Cardiac muscle cell (in vitro differentiated cells and primary cell): ENCODE results near the gene CSNK1E. TPM values are rescaled to one million over a fixed set of nuclear protein-coding genes. Genes with fewer than 3 reads are reported as not detected.

ENCODE experiments used
- DNase-seq, 2 donors: peaks; one replicate each; pipeline versions ENCODE4 v3.0.0 to v3.0.0-alpha.2; 2010 to 2017; ENCODE audit warnings: low read depth in 1 of 2, low spot score in 1 of 2
- H3K27ac ChIP-seq: fragments of 200-600 bp; sonication (generic); 2 replicates; pipeline ENCODE4 v1.5.1; 2016
- H3K27me3 ChIP-seq: fragments of 200-600 bp; sonication (generic); 2 replicates; pipeline ENCODE4 v1.6.0; 2016; ENCODE audit warnings: control low read depth
- H3K36me3 ChIP-seq: fragments of 200-600 bp; sonication (generic); 2 replicates; pipeline ENCODE4 v1.5.1; 2016; ENCODE audit warnings: control low read depth
- H3K4me1 ChIP-seq: fragments of 200-600 bp; sonication (generic); 2 replicates; pipeline ENCODE4 v1.8.1; 2017; ENCODE audit warnings: low read depth, mild to moderate bottlenecking, mixed run types
- H3K4me3 ChIP-seq: fragments of 200-600 bp; sonication (generic); 2 replicates; pipeline ENCODE4 v1.5.1; 2016; ENCODE audit warnings: mild to moderate bottlenecking
- H3K9me3 ChIP-seq: fragments of 200-600 bp; sonication (generic); 2 replicates; pipeline ENCODE4 v1.5.1; 2017; ENCODE audit warnings: low read depth, mild to moderate bottlenecking, control low read depth
- polyA plus RNA-seq: library from polyadenylated mRNA; unstranded; fragments of >200 nt; fragmentation: Nextera tagmentation; extraction: Ambion mirVana; gene quantifications from 2 replicates; pipeline ENCODE4 v1.2.1, GENCODE V29; 2016
- total RNA-seq: library from RNA; depleted of rRNA; stranded (reverse); fragments of >200 nt; gene quantifications from 2 replicates; pipeline ENCODE4 v1.2.3, GENCODE V29; 2016
- TF ChIP-seq, protein P1 (sequence below): IDR thresholded peaks from 2 replicates; pipeline ENCODE4 v1.5.1; 2012; ENCODE audit warnings: low read depth, mild to moderate bottlenecking, low read length

Gene CSNK1E
- total and polyA plus RNA-seq, 2 experiments from 2014 or later = 179 to 262 TPM

DNA sequence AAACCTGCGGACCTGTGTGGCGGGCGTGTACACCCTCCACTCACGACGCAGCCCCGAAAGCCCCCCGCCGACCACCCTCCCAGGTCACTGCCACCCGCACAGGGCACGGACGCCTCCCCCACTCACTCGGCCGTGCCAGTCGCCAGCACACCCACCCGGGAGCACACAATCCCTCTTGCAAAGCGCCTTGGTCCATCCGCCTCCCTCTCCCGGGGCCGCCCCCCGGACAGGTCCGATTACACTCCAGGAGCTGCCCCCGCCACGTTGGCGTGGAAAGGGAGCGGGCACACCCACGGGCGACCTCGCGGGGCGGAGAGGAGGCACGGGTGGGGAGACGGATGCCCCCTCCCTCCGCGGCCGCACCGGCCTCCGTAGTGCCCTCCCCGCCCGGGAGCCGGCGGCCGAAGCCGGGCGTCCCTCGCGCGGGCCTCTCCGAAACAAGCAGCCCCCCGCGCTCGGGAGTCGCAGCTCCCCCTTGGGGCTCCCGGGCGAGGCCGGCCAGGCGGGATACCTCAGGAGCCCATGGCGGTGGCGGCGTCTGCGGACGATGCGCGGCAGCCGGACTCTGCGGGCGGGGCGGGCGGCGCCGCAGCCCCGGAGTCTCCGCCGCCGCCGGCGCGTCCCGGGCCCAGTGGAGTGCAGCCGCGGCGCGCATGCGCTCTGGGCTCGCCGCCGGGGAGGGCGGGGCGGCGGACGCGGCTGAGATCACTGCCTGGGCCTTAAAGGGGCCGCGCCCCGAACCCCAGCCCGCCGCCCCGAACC is 44.7 kb downstream of the CSNK1E start, which contains the start of gene TMEM184B:
Gene TMEM184B (minus strand): TSS at position 638 of the 762 bp plus-strand sequence. CDS start 25,049 bp downstream, outside the sequence.
- TF ChIP-seq, protein P1, sequence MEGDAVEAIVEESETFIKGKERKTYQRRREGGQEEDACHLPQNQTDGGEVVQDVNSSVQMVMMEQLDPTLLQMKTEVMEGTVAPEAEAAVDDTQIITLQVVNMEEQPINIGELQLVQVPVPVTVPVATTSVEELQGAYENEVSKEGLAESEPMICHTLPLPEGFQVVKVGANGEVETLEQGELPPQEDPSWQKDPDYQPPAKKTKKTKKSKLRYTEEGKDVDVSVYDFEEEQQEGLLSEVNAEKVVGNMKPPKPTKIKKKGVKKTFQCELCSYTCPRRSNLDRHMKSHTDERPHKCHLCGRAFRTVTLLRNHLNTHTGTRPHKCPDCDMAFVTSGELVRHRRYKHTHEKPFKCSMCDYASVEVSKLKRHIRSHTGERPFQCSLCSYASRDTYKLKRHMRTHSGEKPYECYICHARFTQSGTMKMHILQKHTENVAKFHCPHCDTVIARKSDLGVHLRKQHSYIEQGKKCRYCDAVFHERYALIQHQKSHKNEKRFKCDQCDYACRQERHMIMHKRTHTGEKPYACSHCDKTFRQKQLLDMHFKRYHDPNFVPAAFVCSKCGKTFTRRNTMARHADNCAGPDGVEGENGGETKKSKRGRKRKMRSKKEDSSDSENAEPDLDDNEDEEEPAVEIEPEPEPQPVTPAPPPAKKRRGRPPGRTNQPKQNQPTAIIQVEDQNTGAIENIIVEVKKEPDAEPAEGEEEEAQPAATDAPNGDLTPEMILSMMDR = no peak

DNA sequence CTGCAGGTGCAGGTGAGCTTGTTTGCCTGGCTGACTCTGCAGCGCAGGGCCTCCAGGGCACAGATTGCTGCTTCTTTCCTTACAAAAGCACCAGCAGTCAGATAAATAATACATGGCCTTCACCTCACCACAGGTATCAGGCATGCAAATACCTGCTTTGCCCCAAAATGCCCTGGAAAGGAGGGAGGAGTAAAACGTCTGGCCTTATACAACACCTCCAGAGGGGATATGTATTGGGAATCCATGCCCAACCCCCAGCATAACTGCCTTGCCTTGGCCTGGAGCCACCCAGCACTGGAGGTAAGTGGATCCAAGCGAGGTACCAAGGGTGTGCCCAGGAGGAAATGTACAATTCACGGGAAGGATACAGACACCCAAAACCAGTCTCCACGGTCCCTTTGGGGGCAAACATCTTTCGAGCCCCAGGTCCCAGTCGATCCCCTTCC is 45.3 kb downstream of the CSNK1E start:
- peak overlapping the region; percentile 99 for H3K4me3 ChIP-seq
- H3K36me3 ChIP-seq = no peaks in the 10 kb centered on the region
- no peaks in the 10 kb centered on the region for H3K27me3 ChIP-seq
- H3K4me1 ChIP-seq = peaks cover 19% of the 10 kb centered on the region
- H3K9me3 ChIP-seq = no peaks in the 10 kb centered on the region
- no peak for DNase-seq
- TF ChIP-seq, protein P1 = no peak
- H3K27ac ChIP-seq = no peak overlapping the region

More for the DNA sequence above, 44.7 kb downstream of the CSNK1E start, which contains the start of gene TMEM184B:
- Histone ChIP-seq H3K27me3 (no peaks in the 10 kb centered on the region), H3K4me1 (peaks cover 19% of the 10 kb centered on the region), H3K4me3 (peak within 1 kb of the TSS; percentile 99), H3K9me3 (no peaks in the 10 kb centered on the region), H3K27ac (peak within 1 kb of the TSS; percentile 92), H3K36me3 (no peaks in the 10 kb centered on the region)
- peak; percentile 78 to 87 for DNase-seq

DNA sequence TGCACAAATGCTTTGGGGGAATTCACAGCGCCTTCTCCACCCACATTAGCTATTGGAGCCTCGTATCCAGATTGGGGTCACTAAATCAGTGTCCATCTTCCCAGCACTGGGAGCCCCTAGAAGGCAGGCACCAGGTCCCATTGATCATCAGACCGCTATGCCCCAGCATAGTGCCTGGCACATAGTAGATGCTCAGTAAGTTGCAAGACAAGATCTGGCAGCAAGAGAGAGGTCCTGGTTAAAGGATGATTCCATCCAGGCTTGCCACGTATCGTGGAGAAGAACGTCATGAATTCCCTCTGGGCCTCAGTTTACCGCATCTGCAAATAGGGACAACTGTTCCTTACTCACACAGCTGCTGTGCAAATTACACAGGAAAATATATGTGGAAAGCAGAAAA is 46.1 kb downstream of the CSNK1E start:
- peaks cover 21% of the 10 kb centered on the region for H3K4me1 ChIP-seq
- no peaks in the 10 kb centered on the region for H3K27me3 ChIP-seq
- no peaks in the 10 kb centered on the region for H3K9me3 ChIP-seq
- TF ChIP-seq, protein P1 = no peak
- H3K27ac ChIP-seq = no peak overlapping the region
- H3K4me3 ChIP-seq = no peak overlapping the region
- DNase-seq = no peak
- no peaks in the 10 kb centered on the region for H3K36me3 ChIP-seq

DNA sequence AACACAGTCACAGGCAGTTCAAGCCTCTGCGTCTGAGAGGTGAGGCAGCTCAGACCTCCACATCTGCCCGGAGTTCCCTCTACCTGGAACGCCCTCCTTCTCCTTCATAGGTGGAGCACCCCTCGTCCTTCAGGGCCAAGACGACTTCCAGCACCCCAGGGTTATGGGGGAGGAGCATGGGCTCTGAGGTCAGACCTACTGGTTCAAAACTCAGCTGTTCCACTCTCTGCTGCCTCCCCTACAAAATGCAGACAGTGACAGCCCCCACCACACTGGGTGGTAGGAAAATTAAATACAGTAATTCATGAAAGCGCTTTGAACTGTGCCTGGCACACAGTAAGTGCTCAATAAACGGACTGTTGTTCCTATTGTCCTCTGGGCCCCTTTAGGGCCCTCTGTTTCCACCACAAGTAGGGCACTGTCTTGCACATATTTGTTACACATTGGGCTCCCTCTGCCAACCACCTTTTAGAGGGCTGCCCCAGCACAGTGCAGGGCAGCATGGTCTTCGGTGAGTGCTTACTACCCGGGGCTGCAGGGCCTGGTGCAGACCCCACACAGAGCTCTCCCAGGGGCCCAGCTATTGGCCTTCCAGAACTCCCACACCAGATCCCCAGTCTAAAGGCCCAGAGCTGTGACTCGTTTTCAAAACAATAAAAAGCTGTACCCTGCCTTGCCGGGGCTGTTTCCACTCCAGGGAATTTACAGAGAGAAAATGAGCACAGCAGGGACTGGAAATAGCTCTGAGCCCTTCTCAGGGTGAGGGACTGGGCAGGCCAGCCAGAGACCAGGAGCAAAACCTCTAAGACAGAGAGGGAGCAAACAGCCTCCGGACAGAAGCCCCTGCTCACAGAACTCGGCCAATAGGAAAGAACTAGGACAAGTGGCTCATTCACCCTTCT is 46.9 kb downstream of the CSNK1E start:
- Histone ChIP-seq H3K9me3 (no peaks in the 10 kb centered on the region), H3K36me3 (no peaks in the 10 kb centered on the region), H3K4me3 (no peak overlapping the region), H3K4me1 (peaks cover 18% of the 10 kb centered on the region), H3K27ac (no peak overlapping the region), H3K27me3 (no peaks in the 10 kb centered on the region)
- DNase-seq = no peak
- TF ChIP-seq, protein P1 = no peak

DNA sequence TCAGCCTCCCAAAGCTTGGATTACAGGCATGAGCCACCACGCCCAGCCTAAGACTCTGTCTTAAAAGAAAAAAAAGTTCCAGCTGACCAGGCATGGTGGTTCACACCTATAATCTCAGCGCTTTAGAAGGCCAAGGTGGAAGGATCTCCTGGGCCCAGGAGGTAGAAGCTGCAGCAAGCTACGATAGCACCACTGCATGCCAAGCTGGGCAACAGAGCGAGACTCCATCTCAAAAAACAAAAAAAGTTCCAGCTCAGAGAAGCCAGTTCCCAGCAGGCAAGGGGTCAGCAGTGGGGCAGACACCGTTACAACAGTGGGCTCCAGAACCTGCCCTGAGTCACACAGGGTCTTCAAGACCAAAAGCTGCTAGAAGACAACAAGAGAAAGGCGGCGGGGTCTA is 47.8 kb downstream of the CSNK1E start:
- TF ChIP-seq, protein P1 = no peak
- H3K4me1 ChIP-seq = peaks cover 18% of the 10 kb centered on the region
- no peak overlapping the region for H3K27ac ChIP-seq
- no peaks in the 10 kb centered on the region for H3K36me3 ChIP-seq
- H3K27me3 ChIP-seq = no peaks in the 10 kb centered on the region
- H3K4me3 ChIP-seq = no peak overlapping the region
- no peaks in the 10 kb centered on the region for H3K9me3 ChIP-seq
- no peak for DNase-seq
